GM21529 (cell line): ENCODE measurements around the gene PET100.

Source experiments
- ATAC-seq: cut with Tn5 transposase; IDR thresholded peaks from one replicate; pipeline ENCODE4 v1.9.1; 2021; ENCODE audit not compliant: unreplicated experiment

PET100 gene

DNA sequence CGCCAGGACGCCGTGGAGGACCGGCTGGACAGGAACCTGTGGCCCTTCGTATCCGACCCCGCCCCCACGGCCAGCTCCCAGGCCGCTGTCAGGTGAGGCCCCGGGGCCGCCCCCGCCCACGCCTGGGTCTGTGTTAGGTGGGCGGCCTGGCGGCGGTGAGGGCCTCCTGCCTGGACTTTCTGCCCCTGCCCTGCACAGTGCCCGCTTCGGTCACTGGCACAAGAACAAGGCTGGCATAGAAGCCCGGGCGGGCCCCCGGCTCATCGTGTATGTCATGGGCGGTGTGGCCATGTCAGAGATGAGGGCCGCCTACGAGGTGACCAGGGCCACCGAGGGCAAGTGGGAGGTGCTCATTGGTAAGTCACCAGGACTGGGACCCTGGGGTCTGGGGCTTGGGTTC is 17.6 kb downstream of the PET100 start:
- ATAC-seq: no peak

DNA sequence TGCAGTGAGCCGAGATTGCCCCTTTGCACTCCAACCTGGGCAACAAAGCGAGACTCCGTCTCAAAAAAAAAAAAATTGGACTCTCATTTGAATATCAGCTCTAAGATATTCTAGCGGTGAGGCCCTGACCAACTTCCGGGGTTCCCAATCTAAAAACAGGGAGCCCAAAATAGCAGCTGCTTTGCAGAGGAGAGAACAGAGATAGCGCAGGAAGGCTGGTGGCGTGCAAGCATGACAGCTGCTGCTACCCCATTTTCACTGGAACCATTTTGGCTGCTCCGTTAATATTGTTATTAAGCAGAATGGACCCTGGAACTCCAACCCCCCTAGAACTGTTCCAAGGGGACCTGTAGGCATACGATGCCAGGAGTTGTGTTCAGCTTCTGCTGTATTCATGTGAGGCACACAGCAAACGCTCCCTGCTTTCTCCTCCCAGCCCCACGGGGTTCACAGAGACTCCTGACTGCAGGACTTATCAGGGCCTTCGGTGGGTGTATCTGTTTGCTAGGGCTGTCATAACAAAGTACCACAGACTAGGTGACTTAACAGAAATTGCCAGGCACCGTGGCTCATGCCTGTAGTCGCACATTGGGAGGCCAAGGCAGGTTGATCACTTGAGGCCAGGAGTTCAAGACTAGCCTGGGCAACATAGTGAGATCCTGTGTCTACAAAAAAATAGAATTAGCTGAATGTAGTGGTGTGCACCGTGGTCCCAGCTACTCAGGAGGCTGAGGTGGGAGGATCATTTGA is 18.8 kb downstream of the PET100 start:
- ATAC-seq: no peak

DNA sequence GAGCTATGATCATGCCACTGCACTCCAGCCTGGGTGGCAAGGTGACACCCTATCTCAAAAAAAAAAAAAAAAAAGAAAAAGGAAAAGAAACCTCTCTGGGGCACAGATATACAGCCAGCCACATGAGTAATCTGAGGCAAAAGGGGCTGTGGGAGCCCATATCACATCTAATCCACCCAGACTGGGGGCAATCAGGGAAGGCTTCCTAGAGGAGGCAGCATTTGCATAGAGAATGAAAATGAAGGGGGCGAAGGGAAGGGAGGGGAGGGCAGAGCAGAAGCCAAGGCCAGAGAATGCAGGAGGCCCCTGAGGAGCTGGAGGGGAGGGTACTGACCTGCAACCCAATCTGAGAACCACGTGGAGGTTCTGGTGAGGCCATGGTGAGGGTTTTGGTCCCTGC is 20.6 kb downstream of the PET100 start:
- no peak for ATAC-seq

DNA sequence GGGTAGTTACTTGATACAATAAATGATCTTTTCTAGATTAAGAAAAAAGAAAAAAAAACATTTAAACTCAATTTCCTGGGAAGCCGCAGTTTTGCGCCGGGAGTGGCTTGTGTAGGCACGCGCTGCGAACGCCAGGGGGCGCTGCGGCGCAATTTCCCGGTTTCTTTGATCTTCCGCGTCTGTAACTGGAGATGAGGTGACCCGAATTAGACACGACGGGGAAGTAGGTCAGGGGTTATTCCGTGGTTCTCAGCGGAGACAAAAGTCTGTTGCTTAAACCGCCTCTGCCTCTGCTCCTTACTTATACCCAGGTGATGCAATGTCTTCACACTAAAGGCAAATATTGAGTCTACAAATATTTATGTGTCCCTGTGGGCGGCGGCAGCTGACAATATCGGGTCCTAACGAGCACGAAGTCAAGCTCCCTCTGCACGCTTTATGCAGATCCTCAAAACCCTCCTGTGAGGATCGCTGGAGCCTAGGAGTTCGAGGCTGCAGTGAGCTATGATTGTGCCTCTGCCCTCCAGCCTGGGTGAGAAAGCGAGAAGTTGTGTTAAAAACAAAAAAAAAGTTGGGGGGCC is 22.6 kb downstream of the PET100 start:
- ATAC-seq: no peak

DNA sequence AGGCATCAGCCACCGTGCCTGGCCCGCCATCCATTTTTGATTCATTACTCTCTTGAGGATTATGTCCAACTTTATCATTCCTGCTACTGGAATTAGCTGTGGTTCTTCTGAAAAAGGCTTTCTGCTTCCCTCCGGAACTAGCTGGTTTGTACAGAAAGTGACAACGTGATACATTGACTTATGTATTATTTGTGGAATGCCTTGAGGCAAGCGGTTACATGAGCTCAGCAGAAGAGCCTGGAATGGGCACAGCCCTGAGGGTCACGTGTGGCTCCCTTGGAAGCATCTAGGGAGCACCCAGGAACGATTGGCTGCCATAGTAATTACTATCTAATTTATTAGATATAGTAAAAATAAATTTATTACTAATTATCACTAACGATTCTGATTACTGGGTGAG is 24.8 kb downstream of the PET100 start:
- no peak for ATAC-seq

DNA sequence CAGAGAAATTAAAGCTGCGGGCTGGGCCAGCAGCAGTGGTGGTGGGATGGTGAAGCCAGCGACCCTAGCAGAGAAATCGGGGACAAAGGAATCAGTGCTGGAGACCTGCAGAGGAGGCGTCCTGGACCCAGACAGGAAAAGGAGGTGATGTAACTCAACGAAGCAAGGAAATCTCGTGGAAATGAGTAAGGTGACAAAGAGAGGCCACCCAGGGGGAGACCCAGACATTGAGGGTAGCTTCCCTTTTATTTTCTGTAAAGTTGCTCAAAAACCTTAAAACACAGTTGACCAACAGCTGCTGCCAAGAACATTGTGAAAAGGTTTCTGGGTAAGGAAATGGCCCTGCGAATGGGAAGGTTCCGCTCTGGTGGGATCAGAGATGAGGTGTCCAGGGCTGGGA is 26.0 kb downstream of the PET100 start:
- ATAC-seq: no peak

DNA sequence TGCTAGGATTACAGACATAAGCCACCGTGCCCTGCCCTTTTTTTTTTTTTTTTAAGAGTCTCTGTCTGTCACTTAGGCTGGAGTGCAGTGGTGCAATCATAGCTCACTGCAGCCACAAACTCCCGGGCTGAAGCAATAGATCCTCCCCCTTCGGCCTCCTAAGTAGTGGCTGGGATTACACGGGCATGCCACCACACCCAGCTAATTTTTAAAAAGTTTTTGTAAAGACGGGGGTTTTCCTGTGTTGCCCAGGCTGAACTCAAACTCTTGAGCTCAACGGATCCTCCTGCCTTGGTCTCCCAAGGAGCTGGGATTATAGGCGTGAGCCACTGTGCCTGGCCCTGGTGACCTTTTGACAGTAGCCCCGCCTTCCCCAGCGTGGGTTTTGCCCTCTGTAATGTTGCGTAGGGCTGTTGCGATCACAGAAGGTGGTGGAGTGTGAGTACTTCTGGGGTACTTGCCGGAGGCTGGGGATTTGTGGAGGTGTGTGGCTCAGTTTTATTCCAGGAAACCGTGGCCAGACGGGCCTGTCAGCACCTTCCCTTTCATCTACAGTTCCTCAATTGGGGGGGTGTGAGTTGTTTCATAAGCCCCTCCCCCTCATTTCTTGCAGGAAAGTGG is 27.6 kb downstream of the PET100 start:
- ATAC-seq: no peak

DNA sequence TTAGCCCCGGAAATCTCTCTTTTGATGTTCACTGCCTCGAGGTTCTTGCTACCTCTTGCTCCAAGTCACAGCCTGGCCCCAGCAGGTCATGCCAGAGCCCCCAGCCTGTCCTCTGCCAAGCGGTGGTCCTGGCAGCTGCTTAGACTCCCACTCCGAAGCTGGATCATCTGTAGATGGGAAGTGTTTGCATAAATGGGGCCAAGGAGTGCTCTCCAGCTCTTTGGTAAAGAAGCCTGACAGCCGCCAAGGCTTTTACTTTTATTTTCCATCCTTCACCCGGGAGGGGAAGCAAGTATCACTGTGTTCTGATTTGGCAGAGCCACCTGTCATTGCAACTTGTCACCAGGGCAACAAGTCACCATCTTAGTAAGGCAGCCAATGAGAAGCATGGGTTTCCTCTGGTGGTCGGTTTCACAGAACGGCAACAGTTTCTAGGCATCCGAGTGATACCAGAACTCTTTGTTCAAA is 28.7 kb downstream of the PET100 start:
- peak; percentile 62 for ATAC-seq

DNA sequence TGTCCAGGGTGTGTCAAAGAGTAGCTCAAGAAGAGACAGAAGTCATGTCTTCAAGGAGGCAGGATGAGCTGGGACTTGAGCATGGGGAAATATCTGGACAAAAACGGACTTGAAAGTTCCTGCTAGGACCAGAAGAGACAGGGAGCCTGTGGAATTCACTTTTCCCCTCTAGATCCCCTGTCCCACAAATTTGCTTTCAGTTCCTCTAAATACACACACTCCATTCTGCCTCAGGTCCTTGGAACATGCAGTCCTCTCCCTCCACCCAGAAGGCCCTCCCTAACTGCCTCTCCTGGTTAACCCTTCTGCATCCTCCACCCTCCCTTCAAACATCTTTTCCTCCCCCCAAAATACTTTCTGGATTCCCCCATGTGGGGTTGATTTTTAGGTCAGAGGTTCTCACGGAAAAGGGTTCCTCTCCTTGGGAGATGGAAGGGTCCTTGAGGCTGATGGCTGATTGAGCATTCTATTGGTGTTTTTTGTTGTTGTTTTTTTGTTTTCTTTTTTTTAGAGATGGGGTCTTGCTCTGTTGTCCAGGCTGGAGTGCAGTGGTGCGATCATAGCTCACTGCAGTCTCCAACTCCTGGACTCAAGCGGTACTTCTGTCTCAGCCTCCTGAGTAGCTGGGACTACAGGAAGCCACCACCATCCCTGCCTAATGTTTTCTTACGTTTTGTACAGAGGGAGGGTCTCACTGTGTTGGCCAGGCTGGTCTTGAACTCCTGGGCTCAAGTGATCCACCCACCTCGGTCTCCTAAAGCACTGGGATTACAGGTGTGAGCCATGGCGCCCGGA is 32.3 kb downstream of the PET100 start:
- ATAC-seq: no peak

DNA sequence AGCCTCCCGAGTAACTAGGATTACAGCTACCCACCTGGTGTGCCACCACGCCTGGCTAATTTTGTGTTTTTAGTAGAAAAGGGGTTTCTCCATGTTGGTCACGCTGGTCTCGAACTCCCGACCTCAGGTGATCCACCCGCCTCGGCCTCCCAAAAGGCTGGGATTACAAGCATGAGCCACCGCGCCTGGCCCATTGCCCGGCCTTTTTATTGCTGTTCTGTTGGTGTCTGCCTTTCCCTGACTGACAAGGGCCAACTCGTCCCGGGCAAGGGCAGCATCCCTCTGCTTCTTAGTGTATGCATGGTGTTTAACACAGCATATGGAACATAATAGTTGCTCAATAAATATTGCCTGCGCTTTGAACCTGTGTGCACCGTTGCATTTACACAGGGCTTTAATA is 33.1 kb downstream of the PET100 start:
- ATAC-seq: no peak

DNA sequence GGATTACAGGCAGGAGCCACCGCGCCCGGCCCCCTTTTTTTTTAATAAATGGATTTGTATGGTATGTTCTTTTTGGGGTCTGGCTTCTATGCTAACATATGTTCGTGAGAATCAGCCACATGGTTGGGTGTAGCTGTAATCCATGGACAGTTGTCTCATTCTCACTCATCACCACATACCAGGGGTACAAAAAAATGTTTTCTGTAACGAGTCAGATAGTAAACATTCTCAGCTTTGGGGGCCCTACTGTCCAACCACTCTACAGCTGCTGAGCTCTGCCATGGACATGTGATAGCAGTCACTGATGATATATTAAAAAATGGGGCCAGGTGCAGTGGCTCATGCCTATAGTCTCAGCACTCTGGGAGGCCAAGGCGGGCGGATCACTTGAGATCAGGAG is 34.1 kb downstream of the PET100 start:
- no peak for ATAC-seq

DNA sequence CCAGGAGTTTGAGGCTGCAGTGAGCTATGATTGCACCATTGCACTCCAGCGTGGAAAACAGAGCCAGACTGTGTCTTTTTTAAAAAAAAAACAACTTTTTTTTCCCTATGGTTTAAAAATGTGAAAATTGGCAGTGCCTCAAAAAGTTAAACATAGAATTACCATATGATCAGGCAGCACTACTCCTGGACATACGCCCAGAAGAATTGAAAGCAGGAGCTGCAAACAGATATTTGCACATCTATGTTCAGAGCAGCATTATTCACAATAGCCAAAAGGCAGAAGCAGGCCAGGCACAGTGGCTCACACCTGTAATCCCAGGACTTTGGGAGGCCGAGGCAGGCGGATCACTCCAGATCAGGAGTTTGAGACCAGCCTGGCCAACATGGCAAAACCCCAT is 35.5 kb downstream of the PET100 start:
- no peak for ATAC-seq

DNA sequence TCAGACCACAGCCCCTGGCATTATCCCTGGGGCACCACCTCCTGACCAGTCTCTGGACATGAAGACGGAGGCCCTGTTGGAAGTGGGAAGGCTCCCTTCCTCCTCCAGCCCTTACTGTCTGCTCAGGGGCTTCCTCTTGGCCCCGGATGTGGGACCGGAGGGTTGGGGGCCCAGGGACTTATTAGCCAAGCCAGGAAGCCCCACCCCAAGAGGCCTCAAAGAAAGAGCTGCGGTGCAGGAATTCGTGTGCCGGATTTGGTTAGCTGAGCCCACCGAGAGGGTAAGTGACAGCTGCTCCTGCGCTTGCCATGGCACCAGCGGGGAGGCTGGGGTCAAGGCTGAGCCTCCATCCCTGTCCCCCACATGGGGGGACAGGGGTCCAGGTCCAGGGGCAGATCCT is 39.2 kb downstream of the PET100 start, which contains the start of gene RETN:
Gene RETN (plus strand): TSS at position 208 of the 400 bp plus-strand sequence. CDS start 278 bp downstream, outside the sequence.
- ATAC-seq: no peak

DNA sequence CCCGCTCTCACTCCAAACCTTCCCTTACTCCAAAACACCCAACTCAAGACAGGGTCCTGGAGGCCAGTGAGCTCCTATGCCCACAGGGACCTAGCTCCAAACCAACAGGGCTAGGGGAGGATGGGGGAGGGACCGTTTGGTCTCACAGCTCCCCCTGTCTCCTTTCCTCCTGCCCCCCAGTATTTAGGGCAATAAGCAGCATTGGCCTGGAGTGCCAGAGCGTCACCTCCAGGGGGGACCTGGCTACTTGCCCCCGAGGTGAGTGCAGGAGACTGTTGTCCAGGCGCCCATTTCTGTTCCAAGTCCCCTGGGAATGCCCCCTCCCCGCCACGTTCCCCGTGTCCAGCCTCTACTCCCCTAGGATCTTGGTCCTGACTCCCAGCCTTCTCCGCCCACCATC is 40.0 kb downstream of the PET100 start:
- no peak for ATAC-seq

DNA sequence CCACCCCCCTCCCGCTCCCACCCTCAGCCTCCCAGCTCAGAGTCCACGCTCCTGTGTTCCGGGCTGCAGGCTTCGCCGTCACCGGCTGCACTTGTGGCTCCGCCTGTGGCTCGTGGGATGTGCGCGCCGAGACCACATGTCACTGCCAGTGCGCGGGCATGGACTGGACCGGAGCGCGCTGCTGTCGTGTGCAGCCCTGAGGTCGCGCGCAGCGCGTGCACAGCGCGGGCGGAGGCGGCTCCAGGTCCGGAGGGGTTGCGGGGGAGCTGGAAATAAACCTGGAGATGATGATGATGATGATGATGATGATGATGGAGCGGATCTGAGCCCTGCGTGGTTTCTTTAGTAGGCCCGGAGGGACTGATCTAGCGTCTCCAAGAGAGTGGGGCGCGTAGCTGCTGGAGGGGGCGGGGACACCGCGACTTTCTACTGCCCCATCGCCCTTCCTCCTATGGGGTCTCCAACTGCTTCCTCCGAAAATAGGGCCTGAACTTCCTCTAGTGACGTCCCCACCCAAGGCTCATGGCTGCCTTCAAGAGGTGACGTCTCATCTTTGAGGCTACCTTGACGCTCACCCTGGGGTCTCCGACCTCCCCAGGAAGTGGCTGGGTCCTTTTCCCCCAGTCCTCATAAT is 40.7 kb downstream of the PET100 start:
- no peak for ATAC-seq

DNA sequence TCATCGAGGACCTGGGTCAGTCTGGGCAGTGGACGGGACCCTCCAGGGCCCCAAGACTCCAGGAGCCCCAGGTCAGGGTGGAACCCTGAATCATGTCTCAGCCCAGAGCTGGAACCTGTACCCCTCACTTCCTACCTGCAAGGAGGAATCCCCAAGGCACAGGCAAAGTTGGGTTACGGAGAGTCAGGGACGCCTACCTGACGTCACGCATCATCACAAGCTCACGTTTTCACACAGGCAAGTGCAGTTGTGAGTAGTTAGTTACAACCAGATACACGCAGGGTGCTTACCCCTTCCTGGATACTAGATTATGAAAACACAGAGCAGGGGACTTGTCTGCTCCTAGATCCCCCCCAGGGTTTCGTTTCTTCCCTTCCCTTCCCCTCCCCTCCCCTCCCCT is 41.2 kb downstream of the PET100 start:
- no peak for ATAC-seq

DNA sequence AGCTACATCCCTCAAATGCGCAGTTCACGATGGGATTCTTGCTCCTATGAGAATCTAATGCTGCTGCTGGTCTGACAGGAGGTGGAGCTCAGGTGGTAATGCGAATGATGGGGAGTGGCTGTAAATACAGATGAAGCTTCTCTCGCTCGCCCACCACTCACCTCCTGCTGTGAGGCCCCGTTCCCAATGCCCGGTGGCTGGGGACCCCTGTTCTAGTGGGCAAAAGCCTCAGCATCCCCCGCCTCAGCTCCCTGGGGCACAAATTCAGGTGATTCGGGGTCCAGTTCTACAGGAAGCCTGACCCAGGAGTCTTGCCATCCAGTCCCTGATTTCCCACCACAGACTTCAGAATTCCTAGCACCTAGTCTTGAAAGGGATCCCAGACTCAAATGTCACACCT is 42.9 kb downstream of the PET100 start:
- no peak for ATAC-seq

DNA sequence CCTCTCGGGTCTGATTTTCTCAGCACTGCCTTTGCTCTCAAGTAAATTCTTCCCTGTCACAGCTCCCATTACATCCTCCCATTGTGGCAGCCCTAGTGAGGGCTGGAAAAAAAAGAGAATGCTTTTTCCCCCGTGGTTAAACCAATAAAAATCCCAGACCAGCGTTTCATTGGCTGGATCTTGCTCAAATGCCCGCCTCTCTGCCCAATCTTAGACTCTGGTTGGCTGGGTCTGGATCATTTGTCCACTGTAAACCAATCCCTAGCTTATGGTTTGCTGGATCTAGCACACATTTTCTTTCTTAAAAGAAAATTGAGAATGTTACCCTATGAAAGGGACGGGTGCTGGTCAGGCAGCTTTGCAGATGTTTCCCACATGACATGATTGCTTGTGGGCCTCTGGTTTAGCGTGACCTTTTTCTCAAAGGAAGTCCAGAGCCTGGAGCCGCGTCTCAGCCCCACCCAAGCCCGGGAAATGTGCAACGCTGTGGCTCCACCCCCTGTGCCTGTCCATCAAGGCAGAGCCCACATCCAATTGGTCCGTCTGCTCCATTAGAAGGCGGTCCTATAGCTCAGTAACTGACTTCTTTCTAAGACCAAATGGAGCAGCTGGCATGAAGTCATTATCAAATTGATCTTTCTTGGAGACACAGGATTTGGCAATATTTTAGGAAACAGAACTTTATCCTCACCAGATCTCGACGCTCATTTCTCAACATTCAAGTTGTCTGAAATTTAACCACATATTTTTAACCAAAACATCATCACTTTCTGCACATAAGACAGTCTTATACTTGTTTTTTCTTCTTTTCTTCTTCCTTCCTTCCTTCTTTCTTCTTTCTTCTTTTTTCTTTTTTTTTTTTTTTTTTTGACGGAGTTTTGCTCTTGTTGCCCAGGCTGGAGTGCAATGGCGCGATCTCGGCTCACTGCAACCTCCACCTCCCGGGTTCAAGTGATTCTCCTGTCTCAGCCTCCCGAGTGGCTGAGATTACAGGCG is 44.7 kb downstream of the PET100 start:
- ATAC-seq: no peak

DNA sequence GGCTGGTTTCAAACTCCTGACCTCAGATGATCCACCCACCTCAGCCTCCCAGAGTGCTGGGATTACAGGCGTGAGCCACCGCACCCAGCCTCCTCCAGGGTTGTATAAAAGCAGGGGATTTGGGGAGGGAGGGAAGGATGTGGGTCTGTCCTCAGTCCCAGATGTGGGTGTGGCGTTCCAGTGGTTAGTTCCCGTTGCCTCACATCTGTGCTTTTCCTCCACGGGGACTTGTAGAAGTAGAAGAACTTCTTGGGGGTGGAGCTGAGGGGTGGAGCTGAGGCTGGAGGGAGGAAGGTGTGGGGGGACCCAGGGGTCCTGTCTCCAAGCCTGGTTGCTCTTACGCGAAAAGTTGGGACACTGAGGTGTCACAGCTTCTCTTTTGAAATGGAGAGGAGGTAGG is 46.8 kb downstream of the PET100 start:
- no peak for ATAC-seq

DNA sequence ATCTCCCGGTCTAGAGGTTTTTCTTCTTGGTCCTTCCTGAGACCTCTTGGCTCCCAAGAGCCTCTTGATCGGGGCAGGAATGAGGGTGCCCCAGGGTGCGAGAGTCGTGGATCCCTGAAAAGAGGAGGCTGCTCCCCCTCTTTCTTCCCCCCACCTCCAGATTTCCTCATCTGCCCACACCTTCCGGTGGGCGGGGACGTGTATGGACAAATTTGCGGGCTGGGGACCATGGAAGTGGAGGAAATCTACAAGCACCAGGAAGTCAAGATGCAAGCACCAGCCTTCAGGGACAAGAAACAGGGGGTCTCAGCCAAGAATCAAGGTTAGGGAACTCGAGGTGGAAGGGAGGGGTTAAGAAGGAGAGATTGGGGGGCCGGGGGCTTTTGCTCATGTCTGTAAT is 47.3 kb downstream of the PET100 start, which contains the start of gene MCEMP1:
Gene MCEMP1 (plus strand): TSS at position 237 of the 400 bp plus-strand sequence. CDS start 31 bp downstream, at position 268.
- no peak for ATAC-seq
